SH-SY5Y (cell line): ENCODE data around the gene MIOX.

Source experiments
- GATA2 ChIP-seq: IDR thresholded peaks from 2 replicates; pipeline ENCODE4 v1.6.1; 2011; ENCODE audit warnings: mild to moderate bottlenecking, low read depth, low read length
- GATA3 ChIP-seq: IDR thresholded peaks from 2 replicates; pipeline ENCODE4 v1.6.1; 2011; ENCODE audit warnings: low read depth, mild to moderate bottlenecking, low read length, moderate library complexity

DNA sequence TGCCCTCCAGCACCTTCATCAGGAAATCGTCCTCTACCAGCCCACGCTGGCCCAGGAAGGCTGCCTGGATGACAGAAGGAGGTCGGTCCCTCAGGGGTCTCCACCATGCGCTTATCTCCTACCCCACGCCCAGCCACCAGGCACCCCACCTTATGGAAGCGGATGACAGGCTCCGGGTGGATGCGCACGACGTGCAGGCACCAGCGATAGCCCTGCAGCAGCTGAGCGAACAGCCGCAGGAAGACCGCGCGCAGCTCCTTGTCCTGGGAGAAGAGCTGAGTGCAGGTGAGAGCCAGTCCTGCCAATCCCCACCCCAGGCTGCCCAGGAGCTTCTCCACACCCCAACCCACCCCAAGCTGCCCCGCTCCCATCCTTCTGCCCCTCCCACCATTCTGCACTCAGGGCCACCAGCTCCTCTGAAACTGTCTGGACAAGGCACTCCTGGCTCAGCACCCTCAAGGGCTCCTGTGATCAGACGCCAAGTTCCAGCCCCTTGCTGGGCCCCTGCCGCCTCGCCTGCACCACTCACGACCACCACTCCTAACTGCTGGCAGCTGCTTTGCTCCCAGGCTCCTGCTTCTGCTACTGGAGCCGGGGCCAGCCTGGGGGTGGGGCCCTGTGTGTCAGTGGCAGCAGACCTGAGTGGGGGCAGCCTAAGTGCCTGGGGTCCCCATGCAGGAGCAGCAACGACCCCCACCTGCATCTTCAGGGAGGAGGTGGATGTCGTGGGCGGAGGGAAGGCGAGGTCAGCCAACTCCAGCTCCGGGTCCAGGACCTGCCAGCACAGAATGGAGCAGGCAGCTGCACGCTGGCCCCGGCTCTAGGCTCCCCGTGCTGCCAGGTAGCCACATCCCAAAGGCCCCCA lies 21.4 kb upstream of the MIOX start:
- TF ChIP-seq GATA2 (no peak), GATA3 (no peak)
